NOMO-1 treated with DMSO at 0.1 percent for 48 hours (cell line): ENCODE measurements around the gene SMIM44.
"Not testable (repeated sequence)": the region's sequence is repeated elsewhere in the genome, so short reads cannot be mapped to it uniquely, and the experiment has no call there.

ENCODE experiments used
- DNase-seq: peaks from one replicate; lab custom pipeline; 2025; ENCODE audit not compliant: unreplicated experiment; lab: John Stamatoyannopoulos, UW

SMIM44 gene

DNA sequence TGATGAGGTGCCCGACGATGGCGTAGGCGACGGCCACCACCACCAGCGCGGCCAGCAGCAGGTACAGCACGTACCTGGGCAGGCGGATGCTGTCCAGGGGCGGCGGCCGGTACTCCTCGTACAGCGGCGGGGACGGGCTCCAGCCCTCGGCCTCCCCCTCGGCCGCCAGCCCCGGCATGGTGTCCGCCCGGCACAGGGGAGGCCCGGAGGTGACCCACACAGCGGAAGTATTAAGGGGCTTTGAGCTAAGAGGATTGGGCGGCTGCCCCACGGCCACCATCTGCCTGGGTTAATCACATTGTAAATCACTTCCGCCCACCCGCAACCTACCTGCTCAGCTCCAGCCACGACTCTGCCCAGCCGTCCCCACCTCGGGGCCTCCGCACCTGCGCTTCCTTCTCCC, at the start of gene SMIM44:
SMIM44 (minus strand) TSS at position 216 of the 403 bp plus-strand sequence; CDS start at position 178, 38 bp downstream.
- DNase-seq, result no peak

DNA sequence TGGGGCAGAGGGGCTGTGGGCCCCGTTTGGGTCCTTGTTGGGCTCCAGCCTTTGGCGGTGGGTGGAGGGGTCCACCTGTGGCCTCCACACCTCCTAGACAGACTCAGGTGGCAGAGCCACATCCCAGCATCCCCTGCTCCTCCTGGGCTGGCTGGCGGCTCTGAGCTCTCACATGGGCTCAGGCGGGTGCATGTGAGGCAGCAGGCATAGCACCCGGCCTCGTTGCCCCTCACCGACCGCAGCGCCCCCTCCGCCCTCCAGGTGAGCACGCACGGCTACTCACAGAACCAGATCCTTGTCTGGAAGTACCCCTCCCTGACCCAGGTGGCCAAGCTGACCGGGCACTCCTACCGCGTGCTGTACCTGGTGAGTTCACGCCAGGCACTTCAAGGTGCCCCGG, 49.8 kb upstream of the SMIM44 start:
- DNase-seq, result no peak

DNA sequence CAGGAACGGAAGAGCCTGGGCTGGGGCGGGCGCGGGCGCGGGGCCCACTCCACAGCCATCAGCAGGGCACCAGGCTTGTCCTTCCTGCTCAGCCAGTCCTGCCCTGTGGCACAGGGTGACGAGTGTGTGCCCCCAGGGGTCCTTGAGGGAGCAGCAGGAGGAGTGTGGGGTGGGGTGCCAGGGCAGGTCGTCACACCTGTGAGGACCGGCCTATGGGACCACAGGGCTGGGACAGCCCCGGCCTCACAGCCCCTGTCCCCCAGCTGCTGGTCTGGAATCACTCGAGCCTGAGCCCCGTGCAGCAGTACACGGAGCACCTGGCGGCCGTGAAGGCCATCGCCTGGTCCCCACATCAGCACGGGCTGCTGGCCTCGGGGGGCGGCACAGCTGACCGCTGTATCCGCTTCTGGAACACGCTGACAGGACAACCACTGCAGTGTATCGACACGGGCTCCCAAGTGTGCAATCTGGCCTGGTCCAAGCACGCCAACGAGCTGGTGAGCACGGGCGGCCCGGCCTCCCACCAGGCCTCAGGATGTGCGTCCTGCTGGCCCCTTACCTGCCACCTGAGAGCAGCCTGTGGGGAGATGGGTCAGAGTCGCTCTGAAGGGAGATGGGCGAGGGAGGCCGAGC, 49.0 kb upstream of the SMIM44 start:
- DNase-seq, result no peak

DNA sequence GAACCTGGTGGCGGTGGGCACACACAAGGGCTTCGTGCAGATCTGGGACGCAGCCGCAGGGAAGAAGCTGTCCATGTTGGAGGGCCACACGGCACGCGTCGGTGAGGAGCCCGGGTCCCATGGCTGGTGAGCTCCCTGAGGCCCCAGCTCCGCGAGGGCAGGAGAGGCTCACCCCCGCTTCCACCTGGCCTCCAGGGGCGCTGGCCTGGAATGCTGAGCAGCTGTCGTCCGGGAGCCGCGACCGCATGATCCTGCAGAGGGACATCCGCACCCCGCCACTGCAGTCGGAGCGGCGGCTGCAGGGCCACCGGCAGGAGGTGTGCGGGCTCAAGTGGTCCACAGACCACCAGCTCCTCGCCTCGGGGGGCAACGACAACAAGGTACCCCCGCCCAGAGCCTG, 48.5 kb upstream of the SMIM44 start:
- DNase-seq, result no peak

DNA sequence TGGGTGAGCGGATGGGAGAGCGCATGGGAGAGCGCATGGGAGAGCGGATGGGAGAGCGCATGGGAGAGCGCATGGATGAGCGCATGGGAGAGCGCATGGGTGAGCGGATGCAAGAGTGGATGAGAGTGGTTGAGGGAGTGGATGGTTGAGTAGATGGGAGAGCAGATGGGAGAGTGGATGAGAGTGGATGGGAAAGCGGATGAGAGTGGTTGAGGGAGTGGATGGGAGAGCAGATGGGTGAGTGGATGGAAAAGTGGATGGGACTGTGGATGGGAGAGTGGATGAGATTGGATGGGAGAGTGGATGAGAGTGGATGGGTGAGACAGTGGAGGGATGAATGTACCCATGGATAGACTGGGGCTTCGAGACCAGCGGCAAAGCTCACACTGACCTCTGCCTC, 47.1 kb upstream of the SMIM44 start:
- no peak for DNase-seq

DNA sequence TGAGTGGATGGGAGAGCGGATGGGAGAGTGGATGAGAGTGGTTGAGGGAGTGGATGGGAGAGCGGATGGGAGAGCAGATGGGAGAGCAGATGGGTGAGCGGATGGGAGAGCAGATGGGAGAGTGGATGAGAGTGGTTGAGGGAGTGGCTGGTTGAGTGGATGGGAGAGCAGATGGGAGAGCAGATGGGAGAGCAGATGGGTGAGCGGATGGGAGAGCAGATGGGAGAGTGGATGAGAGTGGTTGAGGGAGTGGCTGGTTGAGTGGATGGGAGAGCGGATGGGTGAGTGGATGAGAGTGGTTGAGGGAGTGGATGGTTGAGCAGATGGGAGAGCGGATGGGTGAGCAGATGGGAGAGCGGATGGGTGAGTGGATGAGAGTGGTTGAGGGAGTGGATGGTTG, 46.1 kb upstream of the SMIM44 start:
- not testable (repeated sequence) for DNase-seq

DNA sequence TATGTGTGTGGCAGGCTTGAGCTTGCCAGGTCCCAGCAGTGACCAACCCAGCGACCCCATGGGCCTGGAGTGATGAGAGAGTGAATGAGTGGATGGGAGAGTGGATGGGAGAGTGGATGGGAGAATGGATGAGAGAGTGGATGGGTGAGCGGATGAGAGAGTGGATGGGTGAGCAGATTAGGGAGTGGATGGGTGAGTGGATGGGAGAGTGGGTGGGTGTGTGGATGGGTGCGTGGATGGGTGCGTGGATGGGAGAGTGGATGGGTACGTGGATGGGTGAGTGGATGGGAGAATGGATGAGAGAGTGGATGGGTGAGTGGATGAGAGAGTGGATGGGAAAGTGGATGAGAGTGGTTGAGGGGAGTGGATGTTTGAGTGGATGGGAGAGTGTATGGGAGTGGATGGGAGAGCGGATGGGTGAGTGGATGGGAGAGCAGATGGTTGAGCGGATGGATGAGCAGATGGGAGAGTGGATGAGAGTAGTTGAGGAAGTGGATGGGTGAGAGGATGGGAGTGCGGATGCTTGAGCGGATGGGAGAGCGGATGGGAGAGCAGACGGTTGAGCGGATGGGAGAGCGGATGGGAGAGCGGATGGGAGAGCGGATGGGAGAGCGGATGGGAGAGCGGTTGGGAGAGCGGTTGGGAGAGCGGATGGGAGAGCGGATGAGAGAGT, 45.4 kb upstream of the SMIM44 start:
- DNase-seq, result no peak

DNA sequence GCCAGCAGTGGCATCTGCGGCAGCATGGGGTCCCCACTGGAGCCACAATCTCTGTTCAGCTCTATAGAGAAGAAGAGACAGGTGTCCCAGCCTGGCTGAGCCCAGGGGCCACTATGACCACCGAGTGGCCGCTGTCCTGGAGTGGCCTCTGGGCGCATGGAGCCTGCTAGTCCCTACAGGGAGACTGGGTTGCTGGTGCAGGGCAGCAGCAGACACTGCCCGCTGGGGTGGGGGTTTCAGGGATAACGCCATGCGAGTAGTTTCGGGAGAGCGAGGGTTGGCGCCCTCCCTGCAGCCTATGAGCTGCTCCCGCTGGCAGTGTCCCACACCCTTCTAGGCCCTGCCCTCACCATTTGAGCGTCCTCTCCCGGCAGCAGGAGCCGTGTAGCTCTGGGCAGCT, 44.8 kb upstream of the SMIM44 start:
- DNase-seq, result no peak

DNA sequence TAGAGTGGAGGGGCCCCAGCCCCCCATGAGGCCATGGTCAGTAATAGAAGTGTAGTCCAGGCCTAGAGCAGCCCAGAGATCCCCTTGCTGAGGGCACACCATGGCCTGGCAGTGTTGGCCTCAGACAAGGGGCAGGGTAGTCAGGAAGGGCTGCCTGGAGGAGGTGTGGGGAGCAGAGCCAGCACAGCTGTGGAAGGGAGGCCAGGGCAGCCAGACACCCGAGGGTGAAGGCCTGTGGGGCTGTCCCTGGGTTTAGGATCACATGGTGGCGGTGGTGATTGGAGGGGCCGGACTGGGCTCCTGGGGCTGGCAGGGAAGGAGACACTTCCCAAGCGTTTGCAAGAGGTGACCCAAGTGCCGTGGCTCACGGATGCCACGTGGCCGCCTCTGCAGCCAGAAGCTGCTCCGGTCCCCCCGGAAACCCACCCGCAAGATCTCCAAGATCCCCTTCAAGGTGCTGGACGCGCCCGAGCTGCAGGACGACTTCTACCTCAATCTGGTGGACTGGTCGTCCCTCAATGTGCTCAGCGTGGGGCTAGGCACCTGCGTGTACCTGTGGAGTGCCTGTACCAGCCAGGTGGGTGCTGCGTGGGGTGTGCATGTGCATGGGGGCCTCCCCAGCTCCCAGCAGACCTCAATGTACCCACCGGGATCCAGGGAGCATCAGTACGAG, 44.1 kb upstream of the SMIM44 start:
- DNase-seq, result no peak

DNA sequence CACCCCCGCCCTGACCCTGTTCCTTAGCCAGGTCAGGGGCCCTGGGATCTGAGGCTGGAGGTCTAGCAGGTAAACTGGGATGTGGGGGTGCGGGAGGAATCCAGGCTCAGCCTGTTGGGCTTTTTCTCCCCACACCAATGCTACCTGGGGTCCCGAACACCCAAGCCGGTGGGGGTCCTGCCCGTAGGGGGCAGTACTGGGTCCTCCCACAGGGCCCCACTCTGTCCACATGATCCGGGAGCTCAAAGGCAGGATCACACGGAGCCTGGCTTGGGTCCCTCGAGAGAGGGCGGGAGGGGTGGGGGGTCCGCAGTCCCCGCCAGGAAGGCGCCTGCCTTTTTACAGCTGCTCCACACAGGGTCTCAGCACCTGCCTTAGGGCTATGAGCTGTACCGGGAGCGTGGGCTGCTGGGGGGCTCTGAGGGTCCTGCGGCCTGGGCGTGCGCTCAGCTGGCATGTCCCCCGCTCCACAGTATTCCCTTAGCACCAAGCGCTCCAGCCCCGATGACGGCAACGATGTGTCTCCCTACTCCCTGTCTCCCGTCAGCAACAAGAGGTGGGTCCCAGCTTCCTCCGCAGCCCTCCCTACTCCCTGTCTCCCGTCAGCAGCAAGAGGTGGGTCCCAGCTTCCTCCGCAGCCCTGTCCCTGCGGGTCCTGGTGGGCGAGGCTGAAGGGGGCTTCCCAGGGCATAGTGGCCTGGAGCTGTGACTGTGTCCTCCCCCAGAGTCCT, 43.4 kb upstream of the SMIM44 start:
- no peak for DNase-seq

DNA sequence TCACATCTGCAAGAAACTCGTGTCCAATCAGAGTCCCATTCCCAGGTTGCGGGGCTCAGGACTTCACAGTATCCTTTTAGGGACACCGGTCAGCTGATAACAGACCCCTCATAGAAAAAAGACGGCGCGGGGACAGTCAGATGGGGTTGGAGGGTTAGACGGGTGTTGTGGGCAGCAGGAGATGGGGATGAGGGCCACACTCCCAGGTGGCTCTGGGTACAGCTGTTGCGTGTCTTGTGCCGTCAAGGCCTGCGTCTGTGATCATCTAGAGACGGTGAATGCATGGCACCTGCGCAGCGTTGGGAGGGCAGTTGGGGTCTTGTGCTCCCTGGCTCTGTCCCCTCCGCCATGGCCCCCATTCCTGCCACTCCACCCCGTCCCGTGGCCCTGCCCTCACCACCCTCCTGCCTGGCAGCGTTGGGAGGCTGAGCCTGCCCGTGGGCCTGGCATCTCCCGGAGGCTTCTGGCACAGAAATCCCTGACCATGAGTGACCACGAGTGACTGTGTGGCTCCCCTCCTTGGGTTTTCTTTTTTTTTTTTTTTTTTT, 41.7 kb upstream of the SMIM44 start:
- DNase-seq, result no peak

DNA sequence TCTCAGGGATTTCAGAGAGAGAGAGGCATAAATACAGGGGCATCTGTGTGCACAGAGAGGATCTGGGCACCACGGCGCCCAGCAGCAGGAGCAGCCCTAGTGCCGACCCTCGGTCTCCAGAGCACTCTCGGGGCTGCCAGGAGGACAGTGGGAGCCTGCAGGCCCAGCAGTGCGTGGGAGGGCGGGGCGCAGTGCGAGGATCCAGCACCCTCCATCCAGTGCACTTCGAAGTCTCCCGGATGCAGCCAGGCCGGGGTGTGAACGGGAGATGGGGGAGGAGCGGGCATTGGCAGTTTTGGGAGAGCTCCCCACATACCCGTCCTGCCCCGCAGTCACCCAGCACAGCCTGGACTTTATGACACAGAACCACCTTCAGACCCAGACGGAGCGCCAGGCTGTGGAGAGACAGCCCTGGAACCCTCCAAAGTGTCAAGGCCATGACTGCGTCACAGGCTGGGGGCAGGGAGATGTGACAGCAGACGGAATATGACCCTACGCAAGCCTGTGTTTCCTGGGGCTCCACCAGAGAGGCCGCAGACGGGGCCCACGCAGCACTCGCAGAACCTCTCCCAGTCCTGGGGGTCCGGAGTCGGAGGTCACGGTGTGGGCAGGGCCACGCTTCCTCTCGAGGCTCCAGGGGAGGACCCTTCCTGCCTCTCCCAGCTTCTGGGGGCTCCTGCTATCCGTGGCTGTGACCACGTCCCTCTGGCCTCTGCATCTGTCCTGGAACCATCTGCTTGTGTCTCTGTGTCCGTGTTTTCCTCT, 41.0 kb upstream of the SMIM44 start:
- DNase-seq, result no peak

DNA sequence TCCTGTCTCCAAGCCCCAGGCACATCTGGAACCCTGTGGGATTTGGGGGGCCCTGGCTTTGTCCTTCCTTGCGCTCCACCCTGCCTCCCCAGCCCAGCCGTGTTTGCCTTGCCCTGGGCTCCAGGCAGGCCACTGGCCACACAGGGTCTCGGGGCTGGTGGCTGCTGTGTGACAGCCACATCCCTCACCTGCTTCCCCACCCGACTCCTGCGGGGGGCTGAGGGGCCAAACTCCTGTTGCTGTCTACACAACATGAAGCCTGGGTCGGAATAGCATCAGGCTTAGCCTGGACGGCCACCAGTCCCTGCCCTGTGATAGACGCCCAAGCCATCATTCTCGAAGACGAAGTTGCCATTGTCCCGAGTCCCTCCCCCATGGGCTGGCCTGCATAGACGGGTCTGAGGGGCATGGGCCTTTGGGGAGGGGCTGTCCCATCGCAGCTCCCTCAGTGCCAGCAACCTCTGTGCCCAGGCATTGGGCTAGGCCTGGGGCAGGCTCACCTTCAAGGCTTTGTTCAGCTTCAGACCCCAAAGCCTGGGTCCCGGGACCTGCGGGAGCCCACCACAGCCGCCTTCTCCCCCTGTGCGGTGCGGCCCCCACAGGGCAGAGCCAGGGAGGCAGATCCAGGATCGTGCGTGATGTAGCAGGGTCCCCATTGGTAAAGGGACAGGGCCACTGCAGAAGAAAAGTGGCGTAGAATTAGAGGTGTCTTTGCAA, 40.3 kb upstream of the SMIM44 start:
- DNase-seq, result no peak

DNA sequence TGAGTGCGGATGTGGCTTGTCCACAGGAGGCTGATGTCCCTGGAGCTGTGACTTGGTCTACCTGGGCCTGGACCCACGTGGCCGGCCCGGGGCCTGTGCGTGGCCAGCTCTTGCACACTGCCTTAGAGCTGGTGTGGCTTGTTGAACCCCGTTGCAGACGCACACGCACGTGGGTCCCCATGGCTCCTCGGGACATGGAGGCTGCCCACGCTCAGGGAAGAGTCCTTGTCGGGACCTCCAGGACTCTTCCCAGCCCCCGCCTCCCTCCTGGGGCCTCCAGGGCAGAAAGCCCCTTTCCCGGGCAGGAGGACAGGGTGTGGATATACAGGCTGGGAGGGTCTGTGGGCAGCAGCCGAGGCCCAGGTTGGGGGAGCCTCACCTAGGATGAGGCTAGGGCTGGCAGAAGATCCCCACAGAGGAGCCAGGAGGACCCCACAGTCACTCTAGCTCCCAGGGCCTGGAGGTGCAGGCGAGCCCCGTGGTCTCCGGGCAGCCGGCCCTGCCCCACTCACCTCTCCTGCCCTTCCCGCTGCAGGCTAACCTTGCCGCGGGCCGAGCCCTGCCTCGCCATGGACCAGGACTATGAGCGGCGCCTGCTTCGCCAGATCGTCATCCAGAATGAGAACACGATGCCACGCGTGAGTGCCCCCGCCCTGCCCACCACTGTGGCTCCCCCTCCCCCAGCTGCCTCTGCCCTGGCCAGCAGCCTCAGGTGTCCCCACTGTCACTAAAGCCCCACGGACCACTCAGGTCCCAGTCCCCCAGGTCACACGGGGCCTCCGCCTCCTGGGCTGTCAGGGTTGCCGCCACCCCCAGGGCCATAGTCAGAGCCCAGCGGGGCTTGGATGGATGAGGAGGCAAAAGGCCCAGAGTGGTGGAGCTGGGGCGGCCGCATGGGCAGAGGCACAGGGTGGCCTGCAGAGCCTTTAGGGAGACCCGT, 39.5 kb upstream of the SMIM44 start:
- DNase-seq, result no peak

DNA sequence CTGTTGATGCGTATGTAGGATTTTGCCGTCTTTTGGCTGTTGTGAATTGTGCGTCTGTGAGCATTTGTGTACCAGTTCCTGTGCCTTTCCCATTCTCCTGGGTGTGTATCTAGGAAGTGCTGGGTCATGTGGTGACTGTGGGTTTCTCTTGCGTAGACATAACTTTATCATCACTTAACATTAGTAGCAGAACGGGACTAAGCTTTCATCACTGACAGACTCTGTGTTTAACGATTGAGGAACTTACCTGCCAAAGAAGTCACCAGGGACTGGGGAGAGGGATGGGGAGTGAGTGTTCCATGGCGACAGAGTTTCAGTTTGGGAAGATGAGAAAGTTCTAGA, 37.8 kb upstream of the SMIM44 start:
- DNase-seq, result no peak

DNA sequence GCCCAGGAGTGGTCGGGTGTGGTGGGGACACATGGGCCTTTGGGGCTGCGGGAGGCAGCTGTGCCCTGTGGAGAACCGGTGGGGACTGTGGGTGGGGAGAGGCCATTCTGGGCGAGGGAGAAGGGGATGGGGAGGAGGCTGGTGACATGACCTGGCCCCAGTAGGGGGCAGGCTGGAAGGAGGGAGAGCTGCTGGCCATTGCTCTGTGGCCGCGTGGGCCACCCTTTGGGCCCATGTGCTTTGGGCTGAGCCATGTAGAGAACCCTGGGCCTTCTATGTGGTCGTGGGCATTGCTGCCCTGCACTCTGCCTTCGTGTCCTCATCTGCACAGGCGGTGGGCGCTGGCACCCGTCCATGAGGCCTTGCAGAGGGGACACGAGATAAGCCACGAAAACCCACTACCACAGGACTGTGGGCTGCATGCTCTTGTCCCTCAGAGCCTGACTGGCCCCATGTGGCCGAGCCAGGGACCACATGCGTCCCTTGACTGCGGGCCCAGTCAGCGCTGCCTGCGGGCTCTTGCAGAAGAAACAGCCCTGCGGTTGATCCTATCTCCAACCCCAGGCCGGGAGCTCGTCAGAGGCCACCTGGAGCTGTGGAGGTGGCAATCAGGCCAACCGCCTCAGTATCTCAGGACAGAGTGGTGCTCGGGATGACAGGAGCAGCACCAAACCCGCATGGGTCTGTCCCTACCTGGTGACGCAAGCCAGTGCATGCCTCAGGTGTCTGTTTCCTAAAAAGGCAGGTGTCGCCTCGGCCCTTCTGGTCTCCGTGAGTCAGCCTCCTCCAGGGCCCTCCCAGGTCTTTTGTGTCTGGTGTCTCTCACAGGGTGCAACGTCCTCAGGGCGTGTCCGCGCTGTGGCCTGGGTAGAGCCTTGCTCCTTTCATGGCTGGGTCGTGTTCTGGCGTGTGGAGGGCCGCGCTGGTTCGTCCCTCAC, 37.2 kb upstream of the SMIM44 start:
- DNase-seq, result no peak

DNA sequence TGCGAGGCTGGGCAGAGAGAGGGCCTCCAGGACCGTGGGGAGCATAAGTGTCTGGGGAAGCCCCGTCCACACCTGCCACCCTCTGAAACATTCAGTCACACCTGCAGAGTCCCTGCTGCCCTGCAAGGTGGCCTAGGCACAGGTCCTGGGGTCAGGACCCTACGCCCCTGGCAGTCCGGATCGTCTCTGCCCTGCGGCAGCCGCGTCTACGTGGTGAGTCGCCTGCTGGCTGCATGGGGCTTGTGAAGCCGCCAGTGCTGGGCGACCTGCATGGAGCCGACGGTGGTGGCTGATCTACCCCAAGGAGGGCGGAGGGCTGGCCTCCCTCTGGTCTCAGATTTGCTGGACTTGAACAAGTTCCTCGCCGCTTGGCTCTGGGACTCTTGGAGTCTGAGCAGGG, 35.9 kb upstream of the SMIM44 start:
- no peak for DNase-seq

DNA sequence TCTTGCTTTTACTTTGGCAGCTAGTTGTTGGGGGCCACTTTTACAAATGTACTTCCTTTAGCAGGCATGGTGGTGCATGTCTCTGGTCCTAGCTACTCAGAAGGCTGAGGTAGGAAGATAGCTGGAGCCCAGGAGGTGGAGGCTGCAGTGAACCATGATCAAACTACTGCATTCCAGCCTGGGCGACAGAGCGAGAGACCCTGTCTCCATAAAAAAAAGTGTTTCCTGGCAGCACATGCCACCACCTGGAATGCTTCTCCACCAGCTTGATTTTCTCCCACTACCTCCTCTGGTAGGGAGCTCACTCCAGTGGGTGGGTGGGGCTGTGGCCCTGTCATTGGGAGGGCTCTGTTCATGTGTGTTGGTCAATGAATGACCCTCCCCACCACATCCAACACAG, 35.4 kb upstream of the SMIM44 start:
- no peak for DNase-seq
